ENCODE data around the gene PARD3B.

Gene PARD3B

DNA sequence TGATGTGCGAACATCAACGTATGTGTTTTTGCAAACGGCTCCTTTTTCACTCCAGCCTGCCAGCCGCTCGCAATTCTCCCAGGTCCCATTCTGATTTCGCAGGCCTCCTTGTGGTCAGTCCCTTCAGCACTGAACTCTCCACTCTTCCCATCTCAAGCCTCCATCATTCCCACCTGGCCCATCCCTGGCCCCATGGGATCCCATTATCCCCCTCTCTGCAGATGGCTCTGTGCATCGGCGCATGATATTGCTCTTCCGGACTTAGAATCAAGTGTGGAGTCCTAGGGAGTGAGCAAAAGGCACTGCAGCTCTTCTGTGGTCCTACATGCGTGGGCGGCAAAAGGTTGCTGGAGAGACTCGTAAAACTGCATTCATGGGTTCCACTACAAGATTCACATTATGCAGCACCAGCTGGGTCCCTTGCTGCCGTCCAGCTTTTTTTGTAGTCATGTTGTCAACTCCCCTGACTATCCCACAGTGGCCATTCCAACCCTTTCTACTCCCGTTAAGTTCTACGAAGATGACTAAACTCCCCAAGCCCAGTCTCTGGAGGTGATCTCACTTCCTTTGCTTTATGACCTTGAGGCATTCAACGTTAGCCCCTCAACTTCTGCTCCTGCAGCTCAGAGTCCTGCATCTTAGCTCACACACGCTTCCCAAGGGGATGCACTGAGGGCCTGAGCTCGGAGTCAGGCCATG is 1011.7 kb downstream of the PARD3B start:
- no peak for DNase-seq (ENCODE audit: low spot score)

GRCh38 chr2:205557873-205558272 is 1012.6 kb downstream of the PARD3B start:
- no peak for DNase-seq (ENCODE audit: low spot score)

DNA sequence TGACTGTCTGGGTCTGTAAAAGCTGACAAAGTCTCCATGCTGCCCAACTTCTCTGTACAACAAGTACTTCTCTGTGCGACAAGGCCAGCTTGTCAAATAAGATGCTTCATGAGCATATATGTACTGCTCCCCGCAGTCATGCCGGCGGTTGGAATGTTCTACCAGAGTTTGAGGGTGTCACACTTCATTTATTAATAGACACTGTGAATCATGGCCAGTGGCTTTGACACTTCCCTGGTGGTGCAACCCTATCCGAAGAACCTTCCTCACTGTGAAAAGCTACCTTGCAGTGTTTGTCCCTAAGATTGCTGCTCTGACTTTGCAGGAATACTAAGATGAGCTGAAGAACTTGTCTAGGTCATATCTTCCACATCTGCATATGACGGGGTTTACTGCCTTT is 1016.2 kb downstream of the PARD3B start:
- no peak for DNase-seq (ENCODE audit: low spot score)

DNA sequence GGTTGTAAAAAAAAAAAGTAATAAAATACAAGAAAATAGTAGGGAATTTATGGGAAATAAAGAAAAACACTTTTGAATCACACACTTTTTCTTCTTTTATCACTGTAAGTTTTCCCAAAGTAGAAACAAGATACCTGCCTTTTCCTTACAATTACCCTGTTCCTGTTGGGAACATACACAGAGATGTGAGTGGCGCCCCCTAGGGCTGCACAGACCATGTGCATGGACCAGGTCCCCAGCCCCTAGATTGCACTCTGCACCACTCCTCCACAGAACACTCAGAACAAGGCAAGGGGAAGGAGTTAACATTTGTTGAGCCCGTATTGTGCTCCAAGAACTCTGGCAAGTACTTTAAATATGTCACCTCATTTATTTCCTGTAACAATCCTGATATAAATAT is 1018.4 kb downstream of the PARD3B start:
- DNase-seq (ENCODE audit: low spot score) = no peak

GRCh38 chr2:205564346-205565141 is 1019.3 kb downstream of the PARD3B start:
- DNase-seq (ENCODE audit: low spot score) = no peak

- DNase-seq (ENCODE audit: low spot score) = no peak
These were observed 1019.9 kb downstream of the PARD3B start for GRCh38 chr2:205565142-205565522.

DNA sequence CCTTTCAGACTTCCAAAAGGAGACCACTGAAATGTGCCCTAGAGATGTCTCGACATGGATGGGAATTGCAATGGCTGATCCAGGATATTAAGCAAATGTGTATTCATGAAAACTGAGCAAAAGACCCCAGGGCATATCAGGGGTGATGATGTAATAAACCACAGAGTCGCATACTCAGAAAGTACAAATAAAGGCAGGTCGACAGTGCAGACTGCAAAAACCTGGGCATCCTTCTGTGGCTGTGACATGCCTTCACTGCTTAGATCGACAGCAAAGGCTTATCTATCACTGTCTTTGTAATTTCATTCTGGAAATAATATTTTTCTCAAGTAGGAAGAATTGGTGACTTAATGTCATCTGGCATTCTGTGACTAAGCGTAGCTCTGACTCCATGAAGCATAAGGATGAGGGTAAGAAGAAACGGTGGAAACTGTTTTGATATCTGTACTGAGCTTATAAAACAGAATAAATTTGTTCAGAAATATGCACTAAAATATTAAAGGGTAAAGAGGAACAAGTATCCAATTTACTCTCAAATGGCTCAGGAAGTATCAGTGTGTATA is 1021.4 kb downstream of the PARD3B start:
- no peak for DNase-seq (ENCODE audit: low spot score)

DNA sequence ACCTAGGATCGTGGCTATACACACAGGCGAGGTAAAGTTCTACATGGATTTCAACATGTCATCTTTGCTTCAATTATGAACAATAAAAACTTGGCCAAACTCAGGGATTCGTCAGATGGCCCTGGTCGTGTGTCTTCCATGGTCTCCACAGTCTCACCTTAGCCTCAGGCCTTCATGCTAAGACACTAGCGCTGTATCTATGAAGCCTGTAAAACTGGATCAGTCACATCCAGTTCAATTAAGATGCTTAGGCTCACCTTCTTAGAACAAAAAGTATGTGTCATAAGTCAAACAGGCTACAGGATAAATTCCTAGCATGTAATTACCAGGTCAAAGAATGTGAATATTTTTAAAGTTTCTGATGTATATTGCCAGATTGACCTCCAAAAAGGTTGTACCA is 1023.3 kb downstream of the PARD3B start:
- no peak for DNase-seq (ENCODE audit: low spot score)

DNA sequence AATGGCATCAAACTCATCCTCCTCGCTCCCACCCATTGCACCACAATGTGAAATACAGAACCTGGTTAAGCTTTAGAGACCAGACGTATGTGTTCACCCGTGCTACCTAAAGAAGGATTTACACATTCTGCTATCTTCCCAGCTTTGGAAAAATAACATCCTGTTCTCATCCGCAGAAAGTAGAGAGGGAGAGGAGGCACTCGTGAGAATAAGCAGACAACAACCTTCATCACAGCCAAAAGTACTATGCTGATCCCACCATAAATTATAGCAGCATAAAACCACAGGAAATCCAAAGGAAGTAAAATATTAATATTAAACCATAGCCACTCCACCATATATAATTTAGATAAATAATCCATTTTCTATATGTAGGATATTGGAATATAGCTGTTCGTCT is 1025.4 kb downstream of the PARD3B start:
- no peak for DNase-seq (ENCODE audit: low spot score)

- DNase-seq (ENCODE audit: low spot score) = no peak
These were observed 1026.2 kb downstream of the PARD3B start for GRCh38 chr2:205571360-205571959.

DNA sequence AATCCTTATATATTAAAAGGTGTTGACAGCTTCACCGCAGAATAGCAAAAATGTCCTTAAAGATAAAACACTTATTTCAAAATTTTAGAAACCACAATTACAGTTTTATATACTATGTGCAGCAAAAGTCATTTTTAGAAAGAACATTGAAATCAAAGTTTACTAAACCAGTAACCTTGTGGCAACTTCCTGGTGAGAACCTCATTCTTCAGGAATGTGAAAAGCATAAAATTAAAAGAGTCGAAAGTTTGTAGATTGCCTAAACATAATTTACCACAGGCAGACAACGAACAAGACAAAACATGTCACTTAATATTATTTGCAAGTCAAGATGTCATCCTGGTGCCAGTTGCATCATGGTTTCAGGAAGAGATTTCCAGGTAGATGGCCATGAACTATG is 1028.7 kb downstream of the PARD3B start:
- no peak for DNase-seq (ENCODE audit: low spot score)

DNA sequence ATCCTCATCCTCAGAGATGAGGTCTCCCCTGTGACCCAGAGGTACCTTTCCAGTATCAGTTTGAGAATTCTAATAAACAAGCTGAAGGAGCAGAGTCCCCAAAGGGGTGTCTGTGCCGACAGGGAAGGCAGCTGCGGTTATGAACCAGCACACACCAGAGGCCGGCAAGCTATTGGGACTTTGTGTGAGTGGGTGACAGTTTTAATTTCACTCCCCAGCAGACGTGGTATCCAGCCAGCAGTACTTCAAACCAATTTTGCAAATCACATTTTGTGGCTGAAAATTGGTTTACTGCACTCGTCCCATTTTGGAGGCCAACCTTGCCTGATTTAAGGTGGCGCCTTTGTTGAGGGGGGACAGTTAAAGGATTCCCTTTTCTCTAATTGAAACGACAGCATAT is 1034.1 kb downstream of the PARD3B start:
- DNase-seq (ENCODE audit: low spot score) = no peak

DNA sequence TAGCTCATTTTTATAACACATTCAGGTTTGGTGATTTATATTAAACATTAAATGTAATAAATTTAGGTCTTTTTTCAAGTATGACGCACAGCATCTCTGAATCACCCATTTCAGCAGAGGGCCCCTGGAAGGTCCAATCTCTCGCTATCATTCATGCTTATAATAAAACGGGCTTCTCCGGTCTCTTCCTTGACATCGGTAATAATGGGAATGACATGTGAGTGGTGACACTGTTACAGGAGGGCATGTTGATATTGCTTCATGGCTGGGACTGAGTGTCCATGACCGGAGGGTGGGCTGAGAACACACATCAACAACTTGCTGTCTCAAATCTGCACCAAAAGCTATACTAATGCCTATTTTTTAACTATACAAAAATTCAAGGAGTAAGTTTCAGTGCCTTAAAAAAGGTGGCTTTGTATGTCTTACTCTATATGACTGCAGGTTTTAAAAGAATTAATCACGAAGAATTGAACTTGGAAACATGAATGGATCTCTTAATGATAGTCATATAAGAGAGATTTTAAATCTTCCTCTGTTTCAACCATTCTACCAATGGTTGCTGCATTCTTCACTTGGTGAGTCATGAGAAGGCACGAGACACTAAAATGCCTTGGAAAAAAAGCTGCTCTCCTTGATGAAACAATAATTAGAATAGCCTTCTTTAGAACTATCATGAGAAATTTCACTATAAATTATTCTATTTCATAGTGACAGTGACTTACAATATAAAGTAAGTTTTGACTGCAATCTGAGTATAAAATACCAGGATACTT is 1035.1 kb downstream of the PARD3B start:
- no peak for DNase-seq (ENCODE audit: low spot score)

- DNase-seq (ENCODE audit: low spot score) = no peak
These were observed 1037.1 kb downstream of the PARD3B start for GRCh38 chr2:205582366-205582765.

- no peak for DNase-seq (ENCODE audit: low spot score)
These were observed 1040.4 kb downstream of the PARD3B start for GRCh38 chr2:205585449-205586383.

- DNase-seq (ENCODE audit: low spot score) = no peak
These were observed 1041.4 kb downstream of the PARD3B start for GRCh38 chr2:205586626-205587025.

- DNase-seq (ENCODE audit: low spot score) = no peak
These were observed 1044.2 kb downstream of the PARD3B start for GRCh38 chr2:205589479-205589878.

GRCh38 chr2:205590759-205591158 is 1045.5 kb downstream of the PARD3B start:
- DNase-seq (ENCODE audit: low spot score) = no peak

- no peak for DNase-seq (ENCODE audit: low spot score)
These were observed 1048.6 kb downstream of the PARD3B start for GRCh38 chr2:205593891-205594290.

DNA sequence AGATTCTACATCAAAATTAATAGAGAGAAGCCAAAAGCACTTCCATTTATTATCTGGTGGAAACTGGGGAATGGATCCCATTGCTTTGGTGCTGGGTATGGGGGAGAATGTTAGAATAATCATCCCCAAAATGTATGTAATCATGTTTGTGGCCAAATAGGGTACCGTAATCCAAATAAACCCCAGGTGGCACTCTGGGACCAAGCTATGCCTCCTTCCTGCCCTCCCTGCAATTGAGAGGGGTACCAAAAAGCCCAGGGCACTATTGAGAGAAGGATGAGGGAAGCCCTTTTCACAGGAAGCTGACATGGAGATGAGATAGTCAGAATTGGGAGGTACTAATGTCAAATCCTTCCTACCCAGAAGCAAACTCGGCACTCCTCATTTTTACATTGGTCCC is 1051.3 kb downstream of the PARD3B start:
- DNase-seq (ENCODE audit: low spot score) = no peak
